Kidney (tissue), 14 donors: ENCODE results near the gene USP6NL. TPM values are rescaled to one million over a fixed set of nuclear protein-coding genes. Genes with fewer than 3 reads are reported as not detected.
"Not testable (repeated sequence)": the region's sequence is repeated elsewhere in the genome, so short reads cannot be mapped to it uniquely, and the experiment has no call there.

ENCODE experiments used
- DNase-seq, 5 donors: peaks; one replicate each; pipeline ENCODE4 v3.0.0-alpha.2; 2013 to 2020
- FAIRE-seq: peaks from 2 replicates; lab custom pipeline; 2012; peaks lifted over from hg19 to GRCh38; lab: Jason Lieb, UNC
- H3K27ac ChIP-seq, 2 donors: one replicate each; pipeline ENCODE4 v1.7.0; 2013; ENCODE audit warnings: low read depth in 2 of 2, low read length in 2 of 2, inconsistent platforms in 1 of 2
- H3K27me3 ChIP-seq: one replicate; pipeline ENCODE4 v1.7.1; 2013; ENCODE audit warnings: low read length, inconsistent platforms; ENCODE audit not compliant: control insufficient read depth, insufficient read depth
- H3K36me3 ChIP-seq, 3 donors: one replicate each; pipeline versions ENCODE4 v1.7.0 to v1.7.1; 2013; ENCODE audit warnings: low read length in 3 of 3, control low read depth in 1 of 3, inconsistent platforms in 1 of 3; ENCODE audit not compliant: insufficient read depth in 3 of 3, control insufficient read depth in 2 of 3
- H3K4me1 ChIP-seq, 3 donors: one replicate each; pipeline versions ENCODE4 v1.7.0 to v1.7.1; 2013; ENCODE audit warnings: low read length in 3 of 3, inconsistent platforms in 1 of 3, low read depth in 1 of 3; ENCODE audit not compliant: control insufficient read depth in 2 of 3, insufficient read depth in 2 of 3
- H3K4me3 ChIP-seq, 3 donors: one replicate each; pipeline versions ENCODE4 v1.7.0 to v1.8.1; 2013; ENCODE audit warnings: low read length in 3 of 3, control low read depth in 1 of 3, inconsistent platforms in 1 of 3
- H3K9ac ChIP-seq, 3 donors: one replicate each; pipeline versions ENCODE4 v1.7.0 to v1.7.1; 2013; ENCODE audit warnings: low read length in 3 of 3, control low read depth in 1 of 3, inconsistent platforms in 1 of 3
- H3K9me3 ChIP-seq, 3 donors: one replicate each; pipeline versions ENCODE4 v1.7.0 to v1.7.1; 2013; ENCODE audit warnings: low read length in 3 of 3, control low read depth in 1 of 3, inconsistent platforms in 1 of 3; ENCODE audit not compliant: control insufficient read depth in 2 of 3, insufficient read depth in 1 of 3
- intact Hi-C: fragments of 100-400 bp; cut with DNase I; formaldehyde crosslinking; loops from one replicate; pipeline ENCODE4 v1.11.1; 2022
- polyA plus RNA-seq: library from polyadenylated mRNA; stranded (reverse); fragments of 350-450 nt; fragmentation: Illumina TruSeq; extraction: RNeasy Lipid Tissue Mini Kit (QIAGEN cat#74804); gene quantifications from one replicate; pipeline ENCODE4 v1.2.3, GENCODE V29; 2014; ENCODE audit warnings: low read depth, low replicate concordance; ENCODE audit not compliant: insufficient read depth
- total RNA-seq: library from RNA; stranded (reverse); fragmentation: NEBNext Ultra II Directional; extraction: Animal tissue kit (Norgen Biotek cat#: 25700); gene quantifications from one replicate; pipeline ENCODE4 v1.2.1, GENCODE V29; 2021
- TF ChIP-seq, protein P1 (sequence below): IDR thresholded peaks from 3 replicates; pipeline ENCODE4 v1.5.1; 2012; ENCODE audit warnings: mild to moderate bottlenecking, moderate library complexity, borderline replicate concordance; ENCODE audit not compliant: insufficient read depth; ENCODE audit errors: extremely low read depth
- donor health status: control.
- donor health status: control.
- donor health status: control.
- donor health status: control.
- donor health status: control.
- donor health status: DM: yes; HTN: yes; CAD: no.
- donor health status: Normal renal cell carcinoma (clear cell type).

USP6NL gene
- total and polyA plus RNA-seq, 2 donors from 2014 or later: 4.5 to 17.7 TPM

DNA sequence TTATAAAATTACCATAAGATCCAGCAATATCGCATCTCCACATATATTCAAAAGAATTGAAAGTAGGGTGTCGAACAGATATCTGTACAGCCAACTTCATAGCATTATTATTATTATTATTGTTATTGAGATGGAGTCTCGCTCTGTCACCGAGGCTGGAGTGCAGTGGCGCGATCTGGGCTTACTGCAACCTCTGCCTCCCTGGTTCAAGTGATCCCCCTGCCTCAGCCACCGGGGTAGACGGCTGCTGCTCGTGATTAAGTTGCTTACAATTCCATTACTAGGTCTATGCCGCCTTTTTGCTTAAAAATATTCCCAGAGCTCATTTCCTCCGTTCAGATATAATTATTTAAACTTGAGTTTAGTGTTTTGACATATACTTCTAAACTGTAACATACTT lies 19.8 kb upstream of the USP6NL start:
- no peaks in the 10 kb centered on the region for H3K9me3 ChIP-seq
- DNase-seq: no peak
- no peak overlapping the region for H3K27ac ChIP-seq
- no peaks in the 10 kb centered on the region for H3K36me3 ChIP-seq
- TF ChIP-seq, protein P1, sequence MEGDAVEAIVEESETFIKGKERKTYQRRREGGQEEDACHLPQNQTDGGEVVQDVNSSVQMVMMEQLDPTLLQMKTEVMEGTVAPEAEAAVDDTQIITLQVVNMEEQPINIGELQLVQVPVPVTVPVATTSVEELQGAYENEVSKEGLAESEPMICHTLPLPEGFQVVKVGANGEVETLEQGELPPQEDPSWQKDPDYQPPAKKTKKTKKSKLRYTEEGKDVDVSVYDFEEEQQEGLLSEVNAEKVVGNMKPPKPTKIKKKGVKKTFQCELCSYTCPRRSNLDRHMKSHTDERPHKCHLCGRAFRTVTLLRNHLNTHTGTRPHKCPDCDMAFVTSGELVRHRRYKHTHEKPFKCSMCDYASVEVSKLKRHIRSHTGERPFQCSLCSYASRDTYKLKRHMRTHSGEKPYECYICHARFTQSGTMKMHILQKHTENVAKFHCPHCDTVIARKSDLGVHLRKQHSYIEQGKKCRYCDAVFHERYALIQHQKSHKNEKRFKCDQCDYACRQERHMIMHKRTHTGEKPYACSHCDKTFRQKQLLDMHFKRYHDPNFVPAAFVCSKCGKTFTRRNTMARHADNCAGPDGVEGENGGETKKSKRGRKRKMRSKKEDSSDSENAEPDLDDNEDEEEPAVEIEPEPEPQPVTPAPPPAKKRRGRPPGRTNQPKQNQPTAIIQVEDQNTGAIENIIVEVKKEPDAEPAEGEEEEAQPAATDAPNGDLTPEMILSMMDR: no peak
- H3K4me3 ChIP-seq: no peak overlapping the region
- H3K9ac ChIP-seq: no peak overlapping the region
- H3K4me1 ChIP-seq: no peaks in the 10 kb centered on the region
- intact Hi-C loops: no loop called here
- no peak for FAIRE-seq
- H3K27me3 ChIP-seq: no peaks in the 10 kb centered on the region

DNA sequence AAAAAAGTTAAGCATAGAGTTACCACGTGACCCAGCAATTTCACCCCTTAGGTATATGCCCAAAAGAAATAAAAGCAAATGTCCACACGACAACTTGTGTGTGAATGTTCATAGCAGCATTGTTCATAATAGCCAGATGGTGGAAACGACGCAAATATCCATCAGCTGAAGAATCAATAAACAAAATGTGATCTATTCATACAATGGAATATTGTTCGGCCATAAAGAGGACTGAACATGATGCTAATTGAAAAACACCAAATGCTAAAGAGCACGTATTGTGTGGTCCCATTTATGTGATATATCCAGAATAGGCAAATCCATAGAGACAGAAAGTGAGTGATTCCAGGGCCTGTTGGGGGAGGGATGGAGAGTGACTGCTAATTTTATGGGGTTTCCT lies 18.3 kb upstream of the USP6NL start:
- TF ChIP-seq, protein P1: no peak
- no peak overlapping the region for H3K27ac ChIP-seq
- no peak for DNase-seq
- no peaks in the 10 kb centered on the region for H3K4me1 ChIP-seq
- no peaks in the 10 kb centered on the region for H3K36me3 ChIP-seq
- H3K9me3 ChIP-seq: no peaks in the 10 kb centered on the region
- no peak overlapping the region for H3K4me3 ChIP-seq
- no peak for FAIRE-seq
- H3K9ac ChIP-seq: no peak overlapping the region
- intact Hi-C loops: no loop called here
- no peaks in the 10 kb centered on the region for H3K27me3 ChIP-seq

DNA sequence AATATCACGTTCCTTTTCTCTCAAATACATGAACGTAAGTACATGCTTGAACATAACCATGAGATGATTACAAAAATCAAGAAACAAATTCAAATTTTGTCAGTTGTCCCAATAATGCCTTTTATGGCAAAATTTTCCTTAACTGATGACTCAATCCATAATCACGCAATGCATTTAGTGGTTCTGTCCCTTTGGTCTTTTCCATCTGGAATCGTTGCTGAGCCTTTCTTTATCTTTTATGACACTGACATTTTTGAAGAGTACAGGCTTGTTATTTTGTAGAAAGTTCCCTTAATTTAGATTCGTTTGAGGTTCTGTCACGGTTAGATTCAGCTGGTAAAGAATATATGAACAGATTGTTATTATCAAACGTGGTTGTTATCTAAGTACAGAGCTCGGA lies 16.5 kb upstream of the USP6NL start:
- H3K36me3 ChIP-seq, H3K4me3 ChIP-seq, H3K9me3 ChIP-seq, H3K4me1 ChIP-seq, H3K9ac ChIP-seq, DNase-seq, FAIRE-seq, intact Hi-C loops, H3K27ac ChIP-seq, H3K27me3 ChIP-seq: not testable (repeated sequence)

DNA sequence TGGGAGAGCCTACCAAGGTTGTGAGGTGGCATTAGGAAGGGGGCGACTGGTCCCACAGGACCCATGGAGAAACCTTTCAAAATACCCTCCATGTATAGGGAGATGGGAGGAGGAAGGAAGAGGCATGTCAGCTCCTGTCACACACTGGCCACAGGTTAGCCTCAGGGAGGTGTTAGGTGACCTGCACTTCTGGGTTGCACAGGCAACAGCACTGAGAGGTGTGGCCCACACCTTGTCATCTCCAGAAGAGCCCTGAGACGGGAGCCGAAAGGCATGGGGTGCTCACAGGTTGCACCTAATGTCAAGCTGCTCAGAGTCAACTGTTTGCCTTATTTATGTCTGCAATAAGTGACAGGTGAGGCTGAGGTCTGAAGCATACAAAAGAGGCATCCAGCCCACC lies 14.6 kb upstream of the USP6NL start:
- no peak overlapping the region for H3K4me3 ChIP-seq
- H3K36me3 ChIP-seq: no peaks in the 10 kb centered on the region
- H3K27me3 ChIP-seq: no peaks in the 10 kb centered on the region
- intact Hi-C loops: no loop called here
- H3K9me3 ChIP-seq: no peaks in the 10 kb centered on the region
- no peaks in the 10 kb centered on the region for H3K4me1 ChIP-seq
- no peak overlapping the region for H3K27ac ChIP-seq
- DNase-seq (no peak), FAIRE-seq (no peak)
- TF ChIP-seq, protein P1: no peak
- no peak overlapping the region for H3K9ac ChIP-seq
